ENCODE measurements around the gene NHS. TPM values are rescaled to one million over a fixed set of nuclear protein-coding genes. Genes with fewer than 3 reads are reported as not detected.

NHS gene
- polyA plus RNA-seq, 1 donor (not counting 4 experiments of a cell fraction or from before 2014, with no cell fraction given) = 5.4 TPM

GRCh38 chrX:17440836-17441235, 65.8 kb downstream of the NHS start:
- H2AFZ ChIP-seq (ENCODE audit: control insufficient read depth, low read length) = no peak overlapping the region
- H3K36me3 ChIP-seq (ENCODE audit: control insufficient read depth in 2 of 2, extremely low read depth in 1 of 2, insufficient read depth in 2 of 2, low read length in 2 of 2) = no peaks in the 10 kb centered on the region
- H3K79me2 ChIP-seq (ENCODE audit: control insufficient read depth, insufficient read depth, low read length) = peaks cover 33% of the 10 kb centered on the region
- no peaks in the 10 kb centered on the region for H3K27me3 ChIP-seq (ENCODE audit: control insufficient read depth, extremely low read depth, insufficient read depth, low read length)
- FAIRE-seq = no peak
- H3K9me1 ChIP-seq (ENCODE audit: control insufficient read depth, extremely low read depth, insufficient read depth, low read length) = no peaks in the 10 kb centered on the region
- no peak for DNase-seq (ENCODE audit: low read depth, low spot score)
- no peak overlapping the region for H3K27ac ChIP-seq (ENCODE audit: control insufficient read depth, insufficient read depth, low read length)
- no peak for TF ChIP-seq EZH2 (IDR thresholded peaks at IDR 0.05; ENCODE audit: low read length)
- peaks cover 16% of the 10 kb centered on the region for H3K4me1 ChIP-seq (ENCODE audit: control insufficient read depth, extremely low read depth, insufficient read depth, low read length)
- no peaks in the 10 kb centered on the region for H3K9me3 ChIP-seq (ENCODE audit: control insufficient read depth, low read depth, low read length)
- dilution Hi-C loops (cut with MboI; ENCODE audit: extremely low pct_ligation_motif_present, low sequenced_read_pairs) = no loop called here
- no peak overlapping the region for H3K4me2 ChIP-seq (ENCODE audit: control insufficient read depth, extremely low read depth, insufficient read depth, low read depth, low read length)
- no peak overlapping the region for H3K4me3 ChIP-seq (ENCODE audit: control insufficient read depth in 2 of 3, extremely low read depth in 1 of 3, insufficient read depth in 2 of 3, low read depth in 1 of 3, low read length in 3 of 3)
- no peaks in the 10 kb centered on the region for H4K20me1 ChIP-seq (ENCODE audit: control insufficient read depth, extremely low read depth, insufficient read depth, low read length)
- no peak overlapping the region for H3K9ac ChIP-seq (ENCODE audit: control insufficient read depth, extremely low read depth, insufficient read depth, low read length)

GRCh38 chrX:17441965-17442364, 67.0 kb downstream of the NHS start:
- Histone ChIP-seq H2AFZ (ENCODE audit: control insufficient read depth, low read length) (no peak overlapping the region), H3K36me3 (ENCODE audit: control insufficient read depth in 2 of 2, extremely low read depth in 1 of 2, insufficient read depth in 2 of 2, low read length in 2 of 2) (no peaks in the 10 kb centered on the region), H3K9ac (ENCODE audit: control insufficient read depth, extremely low read depth, insufficient read depth, low read length) (no peak overlapping the region), H3K9me3 (ENCODE audit: control insufficient read depth, low read depth, low read length) (no peaks in the 10 kb centered on the region), H3K79me2 (ENCODE audit: control insufficient read depth, insufficient read depth, low read length) (peaks cover 30% of the 10 kb centered on the region), H3K27me3 (ENCODE audit: control insufficient read depth, extremely low read depth, insufficient read depth, low read length) (no peaks in the 10 kb centered on the region), H3K9me1 (ENCODE audit: control insufficient read depth, extremely low read depth, insufficient read depth, low read length) (no peaks in the 10 kb centered on the region), H3K4me1 (ENCODE audit: control insufficient read depth, extremely low read depth, insufficient read depth, low read length) (peaks cover 16% of the 10 kb centered on the region), H4K20me1 (ENCODE audit: control insufficient read depth, extremely low read depth, insufficient read depth, low read length) (no peaks in the 10 kb centered on the region), H3K4me3 (ENCODE audit: control insufficient read depth in 2 of 3, extremely low read depth in 1 of 3, insufficient read depth in 2 of 3, low read depth in 1 of 3, low read length in 3 of 3) (no peak overlapping the region), H3K4me2 (ENCODE audit: control insufficient read depth, extremely low read depth, insufficient read depth, low read depth, low read length) (peak overlapping the region; percentile 42), H3K27ac (ENCODE audit: control insufficient read depth, insufficient read depth, low read length) (peak overlapping the region; percentile 56)
- FAIRE-seq = peak; percentile 71
- no peak for TF ChIP-seq EZH2 (IDR thresholded peaks at IDR 0.05; ENCODE audit: low read length)
- no peak for TF ChIP-seq CTCF (optimal IDR thresholded peaks at IDR 0.05 in 1 of 3, IDR thresholded peaks at IDR 0.05 in 1 of 3, conservative IDR thresholded peaks at IDR 0.05 in 1 of 3; ENCODE audit: extremely low read depth in 1 of 3, insufficient read depth in 2 of 3, low read length in 3 of 3)
- no peak for DNase-seq (ENCODE audit: low read depth, low spot score)
- dilution Hi-C loops (cut with MboI; ENCODE audit: extremely low pct_ligation_motif_present, low sequenced_read_pairs) = no loop called here

- FAIRE-seq = no peak
- no peak for TF ChIP-seq EZH2 (IDR thresholded peaks at IDR 0.05; ENCODE audit: low read length)
- no peak for TF ChIP-seq CTCF (optimal IDR thresholded peaks at IDR 0.05 in 1 of 3, IDR thresholded peaks at IDR 0.05 in 1 of 3, conservative IDR thresholded peaks at IDR 0.05 in 1 of 3; ENCODE audit: extremely low read depth in 1 of 3, insufficient read depth in 2 of 3, low read length in 3 of 3)
- H3K9me1 ChIP-seq (ENCODE audit: control insufficient read depth, extremely low read depth, insufficient read depth, low read length) = no peaks in the 10 kb centered on the region
These were observed 67.9 kb downstream of the NHS start for GRCh38 chrX:17442898-17443297.

More at GRCh38 chrX:17442898-17443297, 67.9 kb downstream of the NHS start:
- no peaks in the 10 kb centered on the region for H3K27me3 ChIP-seq (ENCODE audit: control insufficient read depth, extremely low read depth, insufficient read depth, low read length)
- no peak overlapping the region for H3K4me2 ChIP-seq (ENCODE audit: control insufficient read depth, extremely low read depth, insufficient read depth, low read depth, low read length)
- no peak overlapping the region for H3K27ac ChIP-seq (ENCODE audit: control insufficient read depth, insufficient read depth, low read length)
- DNase-seq (ENCODE audit: low read depth, low spot score) = no peak
- dilution Hi-C loops (cut with MboI; ENCODE audit: extremely low pct_ligation_motif_present, low sequenced_read_pairs) = no loop called here
- H2AFZ ChIP-seq (ENCODE audit: control insufficient read depth, low read length) = no peak overlapping the region
- no peaks in the 10 kb centered on the region for H3K9me3 ChIP-seq (ENCODE audit: control insufficient read depth, low read depth, low read length)
- no peaks in the 10 kb centered on the region for H3K36me3 ChIP-seq (ENCODE audit: control insufficient read depth in 2 of 2, extremely low read depth in 1 of 2, insufficient read depth in 2 of 2, low read length in 2 of 2)
- peaks cover 16% of the 10 kb centered on the region for H3K4me1 ChIP-seq (ENCODE audit: control insufficient read depth, extremely low read depth, insufficient read depth, low read length)
- no peak overlapping the region for H3K4me3 ChIP-seq (ENCODE audit: control insufficient read depth in 2 of 3, extremely low read depth in 1 of 3, insufficient read depth in 2 of 3, low read depth in 1 of 3, low read length in 3 of 3)
- H3K9ac ChIP-seq (ENCODE audit: control insufficient read depth, extremely low read depth, insufficient read depth, low read length) = no peak overlapping the region
- H3K79me2 ChIP-seq (ENCODE audit: control insufficient read depth, insufficient read depth, low read length) = peaks cover 27% of the 10 kb centered on the region
- H4K20me1 ChIP-seq (ENCODE audit: control insufficient read depth, extremely low read depth, insufficient read depth, low read length) = no peaks in the 10 kb centered on the region
